K562 treated with DMSO at 1 percent for 12 hours (cell line): ENCODE data around the gene CREB3L2. TPM values are rescaled to one million over a fixed set of nuclear protein-coding genes. Genes with fewer than 3 reads are reported as not detected.

ENCODE experiments used
- total RNA-seq: library from RNA; unstranded; fragments of 300-600 nt; gene quantifications from 2 replicates; pipeline ENCODE4 v1.2.3, GENCODE V29; 2022; ENCODE audit not compliant: insufficient read depth

The CREB3L2 gene
- total RNA-seq, result 8.6 and 29.3 TPM in 2 replicates

GRCh38 chr7:138001529-138002095, at the start of gene CREB3L2:
TSS of gene CREB3L2 (minus strand) at chr7:138002086. CDS start at chr7:138001705, 381 bp downstream.

DNA sequence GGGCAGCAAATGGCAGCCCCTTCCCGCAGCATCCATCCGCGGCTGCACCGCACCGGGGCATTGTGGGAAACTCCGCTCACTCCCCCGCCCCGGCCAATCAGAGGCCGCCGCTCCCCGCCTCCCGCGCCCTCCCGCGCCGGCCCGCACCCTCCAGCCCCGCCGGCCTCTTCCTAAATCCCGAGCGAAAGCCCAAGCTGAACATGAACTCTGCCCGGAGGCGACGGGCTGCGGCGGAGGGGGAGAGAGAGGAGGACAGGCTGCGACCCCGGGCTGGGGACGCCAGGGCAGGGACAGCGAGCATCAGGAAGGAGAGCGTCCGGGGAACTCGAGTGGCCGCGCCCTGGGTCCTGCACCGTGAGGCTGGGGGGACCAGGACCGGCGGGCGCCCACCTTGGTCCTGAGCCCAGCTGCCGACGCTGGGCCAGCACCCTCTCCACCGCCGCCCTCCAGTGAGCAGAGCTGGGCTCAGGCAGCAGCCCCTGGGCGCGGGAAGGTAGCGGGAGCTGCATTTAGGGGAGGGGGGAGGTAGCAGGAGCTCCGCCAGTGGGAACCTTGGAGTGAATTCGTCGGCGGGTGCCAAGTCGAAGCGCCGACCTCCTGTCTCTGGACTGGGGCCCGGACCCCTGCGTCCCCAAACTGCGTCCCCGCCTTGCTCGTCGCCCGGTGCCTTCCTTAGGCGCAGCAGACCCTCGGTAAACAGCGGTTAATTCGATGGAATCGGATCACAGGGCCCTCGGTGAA, 154.9 kb downstream of the CREB3L2 start, which contains the start of gene DGKI:
DGKI (minus strand) TSS at position 148 of the 741 bp plus-strand sequence.

Other genes starting within 250 kb of the CREB3L2 start
- not detected in 2 replicates for gene DGKI, start 155.1 kb downstream of the CREB3L2 start, total RNA-seq
- not detected in 2 replicates for gene AKR1D1, start 74.4 kb upstream of the CREB3L2 start, total RNA-seq